Right lobe of liver (tissue), 6 donors: ENCODE data around the gene CSH1. TPM values are rescaled to one million over a fixed set of nuclear protein-coding genes. Genes with fewer than 3 reads are reported as not detected.

Experiments
- ATAC-seq, 4 donors: fragments of 200-7000 bp; cut with Tn5 transposase; one replicate each; pipeline ENCODE4 v1.9.1; 2020; ENCODE audit warnings: mild to moderate bottlenecking in 4 of 4, moderate library complexity in 4 of 4
- DNase-seq, 3 donors: peaks; one replicate each; pipeline ENCODE4 v3.0.0-alpha.2; 2020
- H3K27ac ChIP-seq, 3 donors: fragments of 200-600 bp; one replicate each; pipeline ENCODE4 v1.8.0; 2022
- H3K27me3 ChIP-seq, 2 donors: fragments of 200-600 bp; one replicate each; pipeline ENCODE4 v1.8.0; 2022
- H3K36me3 ChIP-seq, 4 donors: fragments of 200-600 bp; sonication (generic) in 1 of 4; one replicate each; pipeline versions ENCODE4 v1.5.1 to v1.8.0; 2017 to 2022; ENCODE audit warnings: control low read depth in 1 of 4
- H3K4me1 ChIP-seq, 4 donors: fragments of 200-600 bp; sonication (generic) in 1 of 4; one replicate each; pipeline versions ENCODE4 v1.5.1 to v1.8.0; 2017 to 2022; ENCODE audit warnings: control low read depth in 1 of 4
- H3K4me3 ChIP-seq, 3 donors: fragments of 200-600 bp; one replicate each; pipeline ENCODE4 v1.8.0; 2022
- H3K9me3 ChIP-seq, 4 donors: fragments of 200-600 bp; sonication (generic) in 1 of 4; one replicate each; pipeline versions ENCODE4 v1.5.1 to v1.8.0; 2017 to 2022; ENCODE audit warnings: control low read depth in 1 of 4
- CTCF ChIP-seq, 4 donors: fragments of 200-600 bp in 3 of 4; fragments of 450-650 bp in 1 of 4; IDR thresholded peaks; one replicate each; pipeline versions ENCODE4 v1.5.1 to v1.8.0; 2016 to 2022; ENCODE audit warnings: antibody characterized with exemption in 4 of 4, mild to moderate bottlenecking in 2 of 4
- POLR2A ChIP-seq: fragments of 450-650 bp; IDR thresholded peaks from one replicate; pipeline ENCODE4 v1.6.1; 2017; ENCODE audit warnings: antibody characterized with exemption, mild to moderate bottlenecking
- WGBS: methylation state at CpG from one replicate; pipeline ENCODE4 v1.1.6; 2018; ENCODE audit warnings: low coverage, low lambda C conversion rate; ENCODE audit not compliant: insufficient coverage; ENCODE audit errors: missing lambda C conversion rate; 5-methylcytosine and 5-hydroxymethylcytosine counted together
- intact Hi-C, 2 donors: fragments of 100-400 bp; cut with DNase I; formaldehyde crosslinking; loops; one replicate each; pipeline versions ENCODE4 v1.11.2 to v1.14.1; 2022
- total RNA-seq, 6 experiments: library from RNA; depleted of rRNA in 2 of 6; stranded (reverse); fragments of >200 nt in 2 of 6; fragmentation: NEBNext Ultra II Directional in 3 of 6; extraction: Animal tissue kit (Norgen Biotek cat#: 25700) in 3 of 6; gene quantifications; one replicate each; pipeline versions ENCODE4 v1.1.0 to v1.2.4, GENCODE V29; 2016 to 2023
- donor health status: DM: no; HTN: yes; CAD: no.
- donor health status: DM: no; HTN: no; CAD: no.
- donor health status: DM: no; HTN: no; CAD: no.
- donor health status: DM: no; HTN: yes; CAD: no.
- donor health status: DM: no; HTN: yes; CAD: no.

The CSH1 gene
- total RNA-seq, 6 experiments from 2014 or later = not detected

- intact Hi-C loops = no loop called here
These were observed 34.7 kb upstream of the CSH1 start for GRCh38 chr17:63930951-63931575.

GRCh38 chr17:63929860-63930766 lies 33.7 kb upstream of the CSH1 start:
- intact Hi-C loops = no loop called here
- no peaks in the 10 kb centered on the region for H3K4me1 ChIP-seq
- no peaks in the 10 kb centered on the region for H3K36me3 ChIP-seq
- H3K27ac ChIP-seq = no peak overlapping the region
- no peaks in the 10 kb centered on the region for H3K9me3 ChIP-seq
- TF ChIP-seq POLR2A (no peak), CTCF (IDR thresholded peaks at IDR 0.05) (no peak)
- no peak overlapping the region for H3K4me3 ChIP-seq
- no peaks in the 10 kb centered on the region for H3K27me3 ChIP-seq
- 58% methylated on average over 5 of the region's 24 CpGs for WGBS
- ATAC-seq (peak in 2 of 4 donors; percentile 6 to 23), DNase-seq (no peak)

More at GRCh38 chr17:63930951-63931575, 34.7 kb upstream of the CSH1 start:
- DNase-seq (peak; percentile 73 to 77 (median 74)), ATAC-seq (peak; percentile 78 to 90 (median 84))
- H3K4me1 ChIP-seq = no peaks in the 10 kb centered on the region
- no peak for TF ChIP-seq CTCF (IDR thresholded peaks at IDR 0.05)
- no peak for TF ChIP-seq POLR2A
- no peak overlapping the region for H3K4me3 ChIP-seq
- H3K36me3 ChIP-seq = no peaks in the 10 kb centered on the region
- H3K27me3 ChIP-seq = no peaks in the 10 kb centered on the region
- no peaks in the 10 kb centered on the region for H3K9me3 ChIP-seq
- 35% methylated on average over 2 of the region's 16 CpGs for WGBS
- peak overlapping the region in 1 of 3 donors; percentile 34 for H3K27ac ChIP-seq

- TF ChIP-seq POLR2A = no peak
- no peak for TF ChIP-seq CTCF (IDR thresholded peaks at IDR 0.05)
- no peak for DNase-seq
- H3K9me3 ChIP-seq = no peaks in the 10 kb centered on the region
- H3K27me3 ChIP-seq = no peaks in the 10 kb centered on the region
- 80% methylated on average over 1 of the region's 10 CpGs for WGBS
- ATAC-seq = no peak
- no peak overlapping the region for H3K27ac ChIP-seq
- H3K4me3 ChIP-seq = no peak overlapping the region
- H3K4me1 ChIP-seq = no peaks in the 10 kb centered on the region
- intact Hi-C loops = no loop called here
- H3K36me3 ChIP-seq = no peaks in the 10 kb centered on the region
These were observed 32.8 kb upstream of the CSH1 start for GRCh38 chr17:63928966-63929695.

- no peaks in the 10 kb centered on the region for H3K36me3 ChIP-seq
- no peak for ATAC-seq
- H3K4me1 ChIP-seq = no peaks in the 10 kb centered on the region
- intact Hi-C loops = no loop called here
- TF ChIP-seq POLR2A (no peak), CTCF (IDR thresholded peaks at IDR 0.05) (no peak)
- H3K9me3 ChIP-seq = no peaks in the 10 kb centered on the region
- WGBS = no CpG with 5 or more reads among the region's 10 CpGs
- H3K27ac ChIP-seq = no peak overlapping the region
- H3K27me3 ChIP-seq = no peaks in the 10 kb centered on the region
- DNase-seq = no peak
- H3K4me3 ChIP-seq = no peak overlapping the region
These were observed 31.8 kb upstream of the CSH1 start for GRCh38 chr17:63928172-63928666.
